BE2C (cell line): Measurements from ENCODE around the gene ADSS1.
A peak's percentile ranks its signal among the peaks of the same experiment; 100 is the strongest.

ENCODE experiments used
- DNase-seq: peaks from one replicate; pipeline ENCODE4 v3.0.0-alpha.2; 2020
- H3K27me3 ChIP-seq: fragments of 250-450 bp; sonication (Bioruptor Pico); 2 replicates; pipeline ENCODE4 v1.5.1; 2020; ENCODE audit warnings: mild to moderate bottlenecking
- H3K36me3 ChIP-seq: fragments of 250-450 bp; sonication (Bioruptor Pico); 2 replicates; pipeline ENCODE4 v1.5.1; 2020; ENCODE audit warnings: mild to moderate bottlenecking
- H3K4me1 ChIP-seq: fragments of 250-450 bp; sonication (Bioruptor Pico); 2 replicates; pipeline ENCODE4 v1.5.1; 2020
- H3K4me3 ChIP-seq: 2 replicates; pipeline ENCODE4 v1.5.1; 2011; ENCODE audit warnings: low read depth, low read length
- H3K9me3 ChIP-seq: fragments of 250-450 bp; sonication (Bioruptor Pico); 2 replicates; pipeline ENCODE4 v1.5.1; 2020
- TF ChIP-seq, protein P1 (sequence below): IDR thresholded peaks from 2 replicates; pipeline ENCODE4 v1.5.1; 2012; ENCODE audit warnings: mild to moderate bottlenecking, low read depth, low read length

The ADSS1 gene

GRCh38 chr14:104706733-104707607, 17.1 kb upstream of the ADSS1 start:
- Histone ChIP-seq H3K4me3 (no peak overlapping the region), H3K36me3 (peaks cover 23% of the 10 kb centered on the region), H3K4me1 (peaks cover 3% of the 10 kb centered on the region), H3K9me3 (no peaks in the 10 kb centered on the region), H3K27me3 (no peaks in the 10 kb centered on the region)
- peak; percentile 65 for DNase-seq
- TF ChIP-seq, protein P1, sequence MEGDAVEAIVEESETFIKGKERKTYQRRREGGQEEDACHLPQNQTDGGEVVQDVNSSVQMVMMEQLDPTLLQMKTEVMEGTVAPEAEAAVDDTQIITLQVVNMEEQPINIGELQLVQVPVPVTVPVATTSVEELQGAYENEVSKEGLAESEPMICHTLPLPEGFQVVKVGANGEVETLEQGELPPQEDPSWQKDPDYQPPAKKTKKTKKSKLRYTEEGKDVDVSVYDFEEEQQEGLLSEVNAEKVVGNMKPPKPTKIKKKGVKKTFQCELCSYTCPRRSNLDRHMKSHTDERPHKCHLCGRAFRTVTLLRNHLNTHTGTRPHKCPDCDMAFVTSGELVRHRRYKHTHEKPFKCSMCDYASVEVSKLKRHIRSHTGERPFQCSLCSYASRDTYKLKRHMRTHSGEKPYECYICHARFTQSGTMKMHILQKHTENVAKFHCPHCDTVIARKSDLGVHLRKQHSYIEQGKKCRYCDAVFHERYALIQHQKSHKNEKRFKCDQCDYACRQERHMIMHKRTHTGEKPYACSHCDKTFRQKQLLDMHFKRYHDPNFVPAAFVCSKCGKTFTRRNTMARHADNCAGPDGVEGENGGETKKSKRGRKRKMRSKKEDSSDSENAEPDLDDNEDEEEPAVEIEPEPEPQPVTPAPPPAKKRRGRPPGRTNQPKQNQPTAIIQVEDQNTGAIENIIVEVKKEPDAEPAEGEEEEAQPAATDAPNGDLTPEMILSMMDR: no peak

DNA sequence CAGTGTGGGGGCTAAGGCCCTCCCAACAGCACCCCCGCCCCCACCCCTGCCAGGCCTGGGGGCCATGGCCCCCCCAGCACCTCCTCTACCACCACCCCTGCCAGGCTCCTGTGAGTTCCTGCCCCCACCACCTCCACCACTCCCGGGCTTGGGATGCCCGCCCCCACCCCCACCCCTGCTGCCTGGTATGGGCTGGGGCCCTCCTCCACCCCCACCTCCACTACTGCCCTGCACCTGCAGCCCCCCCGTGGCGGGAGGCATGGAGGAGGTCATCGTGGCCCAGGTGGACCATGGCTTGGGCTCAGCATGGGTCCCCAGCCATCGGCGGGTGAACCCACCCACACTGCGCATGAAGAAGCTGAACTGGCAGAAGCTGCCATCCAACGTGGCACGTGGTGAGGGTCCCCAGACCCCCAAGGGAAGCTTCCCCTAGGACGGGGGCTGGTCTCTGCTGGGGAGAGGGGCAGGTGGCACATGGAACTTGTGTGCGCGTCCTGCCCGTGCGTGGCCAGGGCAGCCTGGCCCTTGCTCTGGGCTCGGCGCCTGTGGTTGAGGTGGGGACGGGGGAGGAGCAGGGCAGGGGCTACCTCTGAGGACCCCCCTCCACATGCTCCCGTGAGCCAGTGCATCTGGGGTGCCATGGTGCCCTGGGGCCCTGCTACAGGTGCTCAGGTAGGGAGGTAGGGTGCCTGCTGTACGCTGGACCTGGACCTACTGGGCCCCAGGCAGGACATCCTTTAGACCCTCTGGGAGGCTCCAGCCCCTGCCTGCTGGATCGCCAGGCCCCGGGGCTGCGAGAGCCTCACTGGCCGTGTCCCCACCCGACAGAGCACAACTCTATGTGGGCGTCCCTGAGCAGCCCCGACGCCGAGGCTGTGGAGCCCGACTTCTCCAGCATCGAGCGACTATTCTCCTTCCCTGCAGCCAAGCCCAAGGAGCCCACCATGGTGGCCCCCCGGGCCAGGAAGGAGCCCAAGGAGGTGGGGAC, 16.1 kb upstream of the ADSS1 start:
- no peaks in the 10 kb centered on the region for H3K9me3 ChIP-seq
- H3K27me3 ChIP-seq: no peaks in the 10 kb centered on the region
- peak overlapping the region; percentile 4 for H3K4me3 ChIP-seq
- H3K4me1 ChIP-seq: peaks cover 3% of the 10 kb centered on the region
- TF ChIP-seq, protein P1: no peak
- peak; percentile 55 for DNase-seq
- peaks cover 20% of the 10 kb centered on the region for H3K36me3 ChIP-seq

DNA sequence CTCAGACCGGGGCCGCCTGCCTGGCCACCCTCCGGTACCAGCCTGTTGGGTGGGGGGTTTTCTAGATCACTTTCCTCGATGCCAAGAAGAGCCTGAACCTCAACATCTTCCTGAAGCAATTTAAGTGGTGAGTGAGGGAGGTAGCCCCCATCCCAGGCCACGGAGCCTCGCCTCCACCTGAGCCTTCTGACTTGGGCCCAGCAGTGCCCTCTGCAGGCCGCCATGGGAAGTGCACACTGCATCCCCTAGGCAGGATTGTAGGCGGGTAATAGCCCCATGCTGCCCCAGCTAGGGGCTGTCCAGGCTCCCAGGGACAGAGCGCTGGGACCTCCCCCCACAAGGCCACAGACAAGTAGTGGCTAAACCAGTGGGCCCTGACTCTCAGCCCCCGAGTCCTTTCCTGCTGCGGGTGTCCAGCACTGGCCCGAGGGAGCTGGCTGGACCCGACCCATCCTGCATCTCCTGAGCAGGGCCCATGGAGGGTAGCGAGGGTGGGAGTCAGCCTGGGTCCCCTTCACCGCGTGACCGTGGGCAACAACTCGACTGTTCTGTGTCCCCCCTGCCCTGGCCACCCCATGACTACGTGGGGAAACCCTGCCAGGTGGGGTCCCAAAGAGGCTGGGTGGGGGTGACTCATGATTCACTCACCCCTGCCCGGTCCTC, 15.3 kb upstream of the ADSS1 start:
- DNase-seq: peak; percentile 80
- H3K4me3 ChIP-seq: peak overlapping the region; percentile 4
- no peaks in the 10 kb centered on the region for H3K27me3 ChIP-seq
- TF ChIP-seq, protein P1: peak; percentile 94
- H3K36me3 ChIP-seq: peaks cover 25% of the 10 kb centered on the region
- H3K4me1 ChIP-seq: peaks cover 3% of the 10 kb centered on the region
- H3K9me3 ChIP-seq: no peaks in the 10 kb centered on the region

GRCh38 chr14:104709387-104710039, 14.5 kb upstream of the ADSS1 start:
- no peak for DNase-seq
- H3K4me1 ChIP-seq: peaks cover 3% of the 10 kb centered on the region
- H3K36me3 ChIP-seq: peaks cover 23% of the 10 kb centered on the region
- no peaks in the 10 kb centered on the region for H3K9me3 ChIP-seq
- H3K27me3 ChIP-seq: no peaks in the 10 kb centered on the region
- TF ChIP-seq, protein P1: no peak
- no peak overlapping the region for H3K4me3 ChIP-seq

DNA sequence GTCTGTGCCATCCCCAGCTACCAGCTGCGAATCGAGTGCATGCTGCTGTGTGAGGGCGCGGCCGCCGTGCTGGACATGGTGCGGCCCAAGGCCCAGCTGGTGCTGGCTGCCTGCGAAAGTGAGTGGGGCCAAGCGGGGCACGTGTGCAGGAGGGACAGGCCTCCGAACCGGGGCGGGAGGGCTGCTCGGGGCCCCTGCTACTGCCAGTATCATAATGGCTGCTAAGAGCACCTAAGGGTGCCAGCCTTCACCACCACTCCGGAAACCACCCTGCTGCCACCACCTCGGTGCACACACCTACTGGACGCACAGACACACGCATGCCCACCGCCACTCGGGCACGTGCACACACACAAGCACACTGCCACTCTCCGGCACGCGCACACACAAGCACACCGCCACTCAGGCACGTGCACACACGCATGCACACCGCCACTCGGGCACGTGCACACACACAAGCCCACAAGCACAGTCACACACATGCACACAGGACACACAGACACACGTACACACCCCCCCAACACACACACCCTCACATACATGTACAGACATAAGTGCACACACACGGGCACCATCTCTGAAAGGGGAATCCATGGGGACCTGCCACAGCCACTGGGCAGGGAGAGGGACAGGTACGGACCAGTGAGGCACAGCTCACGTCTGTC, 13.8 kb upstream of the ADSS1 start:
- Histone ChIP-seq H3K9me3 (no peaks in the 10 kb centered on the region), H3K4me1 (peaks cover 3% of the 10 kb centered on the region), H3K27me3 (no peaks in the 10 kb centered on the region), H3K4me3 (no peak overlapping the region), H3K36me3 (peaks cover 23% of the 10 kb centered on the region)
- DNase-seq: no peak
- TF ChIP-seq, protein P1: no peak
